IMR-90 (cell line): Measurements from ENCODE around the gene ZYX. TPM values are rescaled to one million over a fixed set of nuclear protein-coding genes. Genes with fewer than 3 reads are reported as not detected.

ENCODE experiments used
- ATAC-seq: fragments of 200-7000 bp; cut with Tn5 transposase; 2 replicates; pipeline ENCODE4 v1.9.1; 2020; ENCODE audit warnings: low read depth, mild to moderate bottlenecking, moderate library complexity
- BruUV-seq: library from RNA; stranded (reverse); fragments of 400-500 nt; replicated peaks from 2 replicates; lab custom pipeline; 2021; lab: Mats Ljungman, UMichigan
- CTCF ChIA-PET: fragments of 300-600 bp; formaldehyde crosslinking; extraction: SDS; loops from one replicate; lab custom pipeline; 2021; ENCODE audit warnings: antibody characterized with exemption; lab: Yijun Ruan, JAX
- POLR2A ChIA-PET: fragments of 300-600 bp; sonication (Branson Sonifier 250); formaldehyde crosslinking; loops from one replicate; lab custom pipeline; 2022; ENCODE audit warnings: antibody characterized with exemption; ENCODE audit not compliant: unreplicated experiment; lab: Charles Lee
- DNase-seq: peaks from one replicate; pipeline ENCODE4 v3.0.0; 2013
- H2AFZ ChIP-seq: replicated peaks from 2 replicates; pipeline ENCODE3; 2013; ENCODE audit warnings: low read length, mild to moderate bottlenecking; ENCODE audit not compliant: poor library complexity
- H2AK5ac ChIP-seq: 2 replicates; pipeline ENCODE4 v1.6.1; 2013; ENCODE audit warnings: low read depth, low read length, inconsistent platforms
- H2AK9ac ChIP-seq: replicated peaks from 2 replicates; pipeline ENCODE3; 2013; ENCODE audit warnings: mild to moderate bottlenecking, low read depth, low read length, moderate library complexity; ENCODE audit not compliant: poor library complexity
- H2BK120ac ChIP-seq: 2 replicates; pipeline ENCODE4 v1.6.1; 2013; ENCODE audit warnings: low read depth, low read length, inconsistent platforms
- H2BK15ac ChIP-seq: 3 replicates; pipeline ENCODE4 v1.6.1; 2013; ENCODE audit warnings: low read depth, low read length, inconsistent platforms
- H2BK20ac ChIP-seq: 2 replicates; pipeline ENCODE4 v1.6.1; 2013; ENCODE audit warnings: low read depth, mild to moderate bottlenecking, inconsistent platforms, low read length, moderate library complexity
- H2BK5ac ChIP-seq: 2 replicates; pipeline ENCODE4 v1.6.1; 2013; ENCODE audit warnings: mild to moderate bottlenecking, low read depth, low read length, inconsistent platforms; ENCODE audit not compliant: poor library complexity, severe bottlenecking
- H3K14ac ChIP-seq: replicated peaks from 2 replicates; pipeline ENCODE4 v1.6.1; 2013; ENCODE audit warnings: low read depth, low read length, inconsistent platforms
- H3K18ac ChIP-seq: 2 replicates; pipeline ENCODE4 v1.6.1; 2013; ENCODE audit warnings: low read depth, low read length, control low read depth
- H3K23ac ChIP-seq: 2 replicates; pipeline ENCODE4 v1.6.1; 2013; ENCODE audit warnings: low read depth, low read length, inconsistent platforms
- H3K27ac ChIP-seq: 2 replicates; pipeline ENCODE4 v1.5.1; 2013; ENCODE audit warnings: mild to moderate bottlenecking, control low read depth, low read length; ENCODE audit not compliant: insufficient read depth
- H3K27me3 ChIP-seq: 2 replicates; pipeline ENCODE4 v1.6.1; 2013; ENCODE audit warnings: low read length; ENCODE audit not compliant: control insufficient read depth, insufficient read depth
- H3K36me3 ChIP-seq: 2 replicates; pipeline ENCODE4 v1.6.1; 2013; ENCODE audit warnings: low read length, mixed read lengths; ENCODE audit not compliant: control insufficient read depth, insufficient read depth
- H3K4ac ChIP-seq: 2 replicates; pipeline ENCODE4 v1.6.1; 2013; ENCODE audit warnings: low read depth, low read length, inconsistent platforms
- H3K4me1 ChIP-seq: 2 replicates; pipeline ENCODE4 v1.6.1; 2013; ENCODE audit warnings: low read length, mixed read lengths; ENCODE audit not compliant: control insufficient read depth, insufficient read depth
- H3K4me2 ChIP-seq: 2 replicates; pipeline ENCODE4 v1.6.1; 2013; ENCODE audit warnings: low read depth, mild to moderate bottlenecking, control low read depth, low read length, moderate library complexity
- H3K4me3 ChIP-seq: 2 replicates; pipeline ENCODE4 v1.5.1; 2013; ENCODE audit warnings: low read depth, mild to moderate bottlenecking, control low read depth, low read length, moderate library complexity; ENCODE audit not compliant: insufficient read depth
- H3K56ac ChIP-seq: 2 replicates; pipeline ENCODE4 v1.6.1; 2013; ENCODE audit warnings: low read length, inconsistent platforms; ENCODE audit not compliant: insufficient read depth; ENCODE audit errors: extremely low read depth
- H3K79me1 ChIP-seq, 2 experiments: 2 replicates each; pipeline ENCODE4 v1.6.1; 2013; ENCODE audit warnings: low read length in 2 of 2, inconsistent platforms in 1 of 2, low read depth in 1 of 2
- H3K9ac ChIP-seq: 2 replicates; pipeline ENCODE4 v1.6.1; 2013; ENCODE audit warnings: low read depth, low read length, control low read depth
- H3K9me1 ChIP-seq: 2 replicates; pipeline ENCODE4 v1.6.1; 2013; ENCODE audit warnings: low read length, inconsistent platforms; ENCODE audit not compliant: insufficient read depth
- H3K9me3 ChIP-seq: 2 replicates; pipeline ENCODE4 v1.6.1; 2013; ENCODE audit warnings: low read length; ENCODE audit not compliant: control insufficient read depth, insufficient read depth
- H4K20me1 ChIP-seq: 2 replicates; pipeline ENCODE4 v1.6.1; 2013; ENCODE audit warnings: low read length, inconsistent platforms; ENCODE audit not compliant: insufficient read depth
- H4K5ac ChIP-seq: 2 replicates; pipeline ENCODE4 v1.6.1; 2013; ENCODE audit warnings: mild to moderate bottlenecking, low read depth, low read length, control low read depth
- H4K8ac ChIP-seq, 2 experiments: 2 replicates each; pipeline ENCODE4 v1.6.1; 2013; ENCODE audit warnings: low read depth in 2 of 2, low read length in 2 of 2, control low read depth in 1 of 2, inconsistent platforms in 1 of 2
- H4K91ac ChIP-seq: 2 replicates; pipeline ENCODE4 v1.6.1; 2013; ENCODE audit warnings: low read depth, low read length, inconsistent platforms; ENCODE audit not compliant: insufficient read depth
- CTCF ChIP-seq: conservative IDR thresholded peaks from 2 replicates; pipeline ENCODE4 v1.5.1; 2012; ENCODE audit warnings: mild to moderate bottlenecking, low read depth, low read length, improper control_type of control experiment
- MAFK ChIP-seq: IDR thresholded peaks from 2 replicates; pipeline ENCODE4 v1.6.1; 2012; ENCODE audit warnings: low read depth, low read length, improper control_type of control experiment
- RAD21 ChIP-seq: IDR thresholded peaks from 2 replicates; pipeline ENCODE4 v1.6.1; 2012; ENCODE audit warnings: low read length, improper control_type of control experiment
- RCOR1 ChIP-seq: IDR thresholded peaks from 2 replicates; pipeline ENCODE4 v1.6.1; 2012; ENCODE audit warnings: mild to moderate bottlenecking, low read length, improper control_type of control experiment; ENCODE audit not compliant: insufficient replicate concordance
- USF2 ChIP-seq: fragments of 150-350 bp; IDR thresholded peaks from 2 replicates; pipeline ENCODE4 v1.6.1; 2017; ENCODE audit warnings: mild to moderate bottlenecking, antibody characterized with exemption, low read length, low read depth
- WGBS, 2 experiments: methylation state at CpG; one replicate each; pipeline versions ENCODE4 v1.1.5 to v1.1.7; 2013; ENCODE audit warnings: missing lambda C conversion rate in 2 of 2; ENCODE audit not compliant: insufficient read length in 1 of 2; ENCODE audit errors: extremely low coverage in 2 of 2; 5-methylcytosine and 5-hydroxymethylcytosine counted together
- dilution Hi-C: fragments of 300-500 bp; cut with HindIII; formaldehyde crosslinking; loops from one replicate; pipeline ENCODE4 v1.14.3; 2018; ENCODE audit warnings: low sequenced_read_pairs; ENCODE audit not compliant: unreplicated experiment
- in situ Hi-C: fragments of 300-500 bp; cut with MboI; formaldehyde crosslinking; loops from 3 replicates; pipeline ENCODE4 v1.14.3; 2019; ENCODE audit warnings: low sequenced_read_pairs, inconsistent platforms, mixed read lengths
- intact Hi-C: fragments of 100-400 bp; cut with micrococcal nuclease; formaldehyde crosslinking; loops from 2 replicates; pipeline ENCODE4 v1.10.0; 2022
- polyA plus RNA-seq, 3 experiments: library from polyadenylated mRNA; depleted of rRNA; stranded (reverse); fragments of >200 nt; gene quantifications; 2 replicates each; pipeline ENCODE4 v1.2.3, GENCODE V29; 2012; ENCODE audit warnings: low replicate concordance in 1 of 3
- total RNA-seq: library from RNA; depleted of rRNA; stranded (reverse); fragments of >200 nt; gene quantifications from 2 replicates; pipeline ENCODE4 v1.2.3, GENCODE V29; 2012

The ZYX gene
- total and polyA plus RNA-seq, 2 of the 4 experiments (the other 2 are of a cell fraction) = 22.6 to 334 TPM

GRCh38 chr7:143345428-143345900, 35.7 kb upstream of the ZYX start:
- H3K9me3 ChIP-seq = no peaks in the 10 kb centered on the region
- H3K23ac ChIP-seq = no peak overlapping the region
- no peaks in the 10 kb centered on the region for H3K4me1 ChIP-seq
- no peak overlapping the region for H2AK5ac ChIP-seq
- H2BK20ac ChIP-seq = no peak overlapping the region
- H3K27me3 ChIP-seq = peaks cover 34% of the 10 kb centered on the region
- H4K91ac ChIP-seq = no peak overlapping the region
- H3K9ac ChIP-seq = no peak overlapping the region
- no peak overlapping the region for H3K18ac ChIP-seq
- H4K8ac ChIP-seq = no peak overlapping the region
- H2AFZ ChIP-seq = peak overlapping the region; percentile 88
- H3K4me2 ChIP-seq = peak overlapping the region; percentile 43; the same call in 1 of the 2 replicates
- POLR2A ChIA-PET = no interaction called here
- intact Hi-C loops = no loop called here
- H3K9me1 ChIP-seq = no peaks in the 10 kb centered on the region
- CTCF ChIA-PET = interaction anchor here (1.7 kb wide), 1 partner anchor 11 kb away, joined by 7 read pairs; no protein-coding TSS in a partner anchor
- no peak overlapping the region for H2AK9ac ChIP-seq
- in situ Hi-C loops = no loop called here
- no peaks in the 10 kb centered on the region for H3K36me3 ChIP-seq
- dilution Hi-C loops = no loop called here
- ATAC-seq = peak; percentile 91
- H3K79me1 ChIP-seq = no peaks in the 10 kb centered on the region
- H2BK15ac ChIP-seq = no peak overlapping the region
- no TSS peak for BruUV-seq
- no peak overlapping the region for H2BK5ac ChIP-seq
- H3K4me3 ChIP-seq = no peak overlapping the region
- no peak overlapping the region for H3K56ac ChIP-seq
- TF ChIP-seq RCOR1 (no peak), RAD21 (peak; percentile 37), USF2 (no peak), MAFK (no peak), CTCF (peak; percentile 41)
- no peak overlapping the region for H3K4ac ChIP-seq
- peak; percentile 32 for DNase-seq
- no peak overlapping the region for H4K5ac ChIP-seq
- no peak overlapping the region for H3K27ac ChIP-seq
- H4K20me1 ChIP-seq = no peaks in the 10 kb centered on the region
- no peak overlapping the region for H2BK120ac ChIP-seq
- H3K14ac ChIP-seq = no peak overlapping the region
- WGBS, 2 experiments = 8% methylated on average over 18 of the region's 35 CpGs; no CpG with 5 or more reads in 1 of the 2 experiments
